ENCODE measurements around the gene ZFAND2A. TPM values are rescaled to one million over a fixed set of nuclear protein-coding genes. Genes with fewer than 3 reads are reported as not detected.
"Not testable (repeated sequence)": the region's sequence is repeated elsewhere in the genome, so short reads cannot be mapped to it uniquely, and the experiment has no call there.

ZFAND2A gene
- total RNA-seq, 4 donors from 2014 or later, result 6.4 to 23.3 (median 14.0) TPM

DNA sequence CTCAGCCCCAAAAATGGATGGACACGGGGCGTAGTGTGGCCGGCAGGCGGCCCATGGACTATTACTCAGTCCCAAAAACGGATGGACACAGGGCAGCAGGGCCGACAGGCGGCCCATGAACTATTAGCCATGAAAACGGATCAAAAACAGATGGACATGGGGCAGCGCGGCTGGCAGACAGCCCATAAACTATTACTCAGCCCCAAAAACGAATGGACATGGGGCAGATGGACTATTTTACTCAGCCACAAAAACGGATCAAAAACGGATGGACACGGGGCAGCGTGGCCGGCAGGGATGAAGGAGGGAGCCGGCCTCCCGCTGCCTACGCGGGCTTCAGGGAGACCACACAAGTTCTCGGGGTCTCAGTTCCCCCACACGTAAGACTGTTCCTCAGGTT, 39.2 kb downstream of the ZFAND2A start:
- TF ChIP-seq, protein P1, sequence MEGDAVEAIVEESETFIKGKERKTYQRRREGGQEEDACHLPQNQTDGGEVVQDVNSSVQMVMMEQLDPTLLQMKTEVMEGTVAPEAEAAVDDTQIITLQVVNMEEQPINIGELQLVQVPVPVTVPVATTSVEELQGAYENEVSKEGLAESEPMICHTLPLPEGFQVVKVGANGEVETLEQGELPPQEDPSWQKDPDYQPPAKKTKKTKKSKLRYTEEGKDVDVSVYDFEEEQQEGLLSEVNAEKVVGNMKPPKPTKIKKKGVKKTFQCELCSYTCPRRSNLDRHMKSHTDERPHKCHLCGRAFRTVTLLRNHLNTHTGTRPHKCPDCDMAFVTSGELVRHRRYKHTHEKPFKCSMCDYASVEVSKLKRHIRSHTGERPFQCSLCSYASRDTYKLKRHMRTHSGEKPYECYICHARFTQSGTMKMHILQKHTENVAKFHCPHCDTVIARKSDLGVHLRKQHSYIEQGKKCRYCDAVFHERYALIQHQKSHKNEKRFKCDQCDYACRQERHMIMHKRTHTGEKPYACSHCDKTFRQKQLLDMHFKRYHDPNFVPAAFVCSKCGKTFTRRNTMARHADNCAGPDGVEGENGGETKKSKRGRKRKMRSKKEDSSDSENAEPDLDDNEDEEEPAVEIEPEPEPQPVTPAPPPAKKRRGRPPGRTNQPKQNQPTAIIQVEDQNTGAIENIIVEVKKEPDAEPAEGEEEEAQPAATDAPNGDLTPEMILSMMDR (IDR thresholded peaks at IDR 0.05), result no peak
- TF ChIP-seq POLR2A (IDR thresholded peaks at IDR 0.05), result no peak
- 92 to 93% methylated on average over 13 to 19 of the region's 22 CpGs for WGBS, 2 donors
- Histone ChIP-seq H3K27ac (no peak overlapping the region), H3K4me1 (peaks cover 6 to 26% (median 10%) of the 10 kb centered on the region in 3 donors), H3K36me3 (no peaks in the 10 kb centered on the region), H3K4me3 (no peak overlapping the region), H3K27me3 (no peaks in the 10 kb centered on the region), H3K9me3 (no peaks in the 10 kb centered on the region)
- intact Hi-C loops (cut with DNase I), result no loop called here
- no peak for DNase-seq

DNA sequence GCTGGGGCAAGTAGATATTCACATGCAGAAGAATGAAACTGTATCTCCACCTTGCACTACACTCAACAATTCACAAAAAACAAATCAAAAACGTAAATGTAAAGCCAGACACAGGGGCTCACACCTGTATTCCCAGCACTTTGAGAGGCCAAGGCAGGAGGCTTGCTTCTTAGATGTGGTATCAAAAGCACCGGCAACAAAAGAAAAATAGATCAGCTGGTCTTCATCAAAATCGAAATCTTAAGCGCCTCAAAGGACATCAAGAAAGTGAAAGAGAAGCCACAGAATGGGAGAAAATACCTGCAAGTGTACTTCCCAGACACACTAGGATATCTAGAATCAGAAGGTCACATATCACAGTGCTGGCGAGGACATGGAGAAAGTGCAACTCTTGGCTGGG, 40.8 kb downstream of the ZFAND2A start:
- no peaks in the 10 kb centered on the region for H3K36me3 ChIP-seq
- H3K27me3 ChIP-seq, result no peaks in the 10 kb centered on the region
- intact Hi-C loops (cut with DNase I), result no loop called here
- WGBS, 2 donors, result 83 to 94% methylated on average over 5 of the region's 5 CpGs
- H3K27ac ChIP-seq, result no peak overlapping the region
- DNase-seq, result no peak
- no peak for TF ChIP-seq POLR2A (IDR thresholded peaks at IDR 0.05)
- TF ChIP-seq, protein P1 (IDR thresholded peaks at IDR 0.05), result no peak
- peaks cover 0 to 11% (median 0%) of the 10 kb centered on the region in 3 donors for H3K4me1 ChIP-seq
- H3K9me3 ChIP-seq, result no peaks in the 10 kb centered on the region
- H3K4me3 ChIP-seq, result no peak overlapping the region

DNA sequence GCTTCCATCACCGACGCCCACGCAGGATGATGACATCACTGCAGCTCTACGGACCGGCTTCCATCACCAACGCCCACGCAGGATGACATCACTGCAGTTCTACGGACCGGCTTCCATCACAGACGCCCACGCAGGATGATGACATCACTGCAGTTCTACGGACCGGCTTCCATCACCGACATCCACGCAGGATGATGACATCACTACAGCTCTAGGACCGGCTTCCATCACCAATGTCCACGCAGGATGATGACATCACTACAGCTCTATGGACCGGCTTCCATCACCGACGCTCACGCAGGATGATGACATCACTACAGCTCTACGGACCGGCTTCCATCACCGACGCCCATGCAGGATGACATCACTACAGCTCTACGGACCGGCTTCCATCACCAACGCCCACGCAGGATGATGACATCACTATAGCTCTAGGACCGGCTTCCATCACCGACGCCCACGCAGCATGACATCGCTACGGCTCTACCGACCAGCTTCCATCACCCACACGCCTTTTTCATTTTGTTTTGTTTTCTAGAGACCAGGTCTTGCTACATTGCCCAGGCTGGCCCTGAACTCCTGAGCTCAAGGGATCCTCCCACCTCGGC, 42.6 kb downstream of the ZFAND2A start:
- H3K4me3 ChIP-seq, result no peak overlapping the region
- no peaks in the 10 kb centered on the region for H3K9me3 ChIP-seq
- H3K4me1 ChIP-seq, result no peaks in the 10 kb centered on the region
- no peak for DNase-seq
- TF ChIP-seq, protein P1 (IDR thresholded peaks at IDR 0.05), result no peak
- TF ChIP-seq POLR2A (IDR thresholded peaks at IDR 0.05), result no peak
- 92 to 96% methylated on average over 32 to 37 of the region's 38 CpGs for WGBS, 2 donors
- H3K27me3 ChIP-seq, result no peaks in the 10 kb centered on the region
- intact Hi-C loops (cut with DNase I), result no loop called here
- H3K27ac ChIP-seq, result no peak overlapping the region
- H3K36me3 ChIP-seq, result no peaks in the 10 kb centered on the region

DNA sequence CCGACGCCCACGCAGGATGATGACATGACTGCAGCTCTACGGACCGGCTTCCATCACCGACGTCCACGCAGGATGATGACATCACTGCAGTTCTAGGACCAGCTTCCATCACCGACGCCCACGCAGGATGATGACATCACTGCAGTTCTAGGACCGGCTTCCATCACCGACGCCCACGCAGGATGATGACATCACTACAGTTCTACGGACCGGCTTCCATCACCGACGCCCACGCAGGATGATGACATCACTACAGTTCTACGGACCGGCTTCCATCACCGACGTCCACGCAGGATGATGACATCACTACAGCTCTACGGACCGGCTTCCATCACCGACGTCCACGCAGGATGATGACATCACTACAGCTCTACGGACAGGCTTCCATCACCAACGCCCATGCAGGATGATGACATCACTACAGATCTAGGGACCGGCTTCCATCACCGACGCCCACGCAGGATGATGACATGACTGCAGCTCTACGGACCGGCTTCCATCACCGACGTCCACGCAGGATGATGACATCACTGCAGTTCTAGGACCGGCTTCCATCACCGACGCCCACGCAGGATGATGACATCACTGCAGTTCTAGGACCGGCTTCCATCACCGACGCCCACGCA, 43.5 kb downstream of the ZFAND2A start:
- H3K4me1 ChIP-seq; H3K9me3 ChIP-seq; DNase-seq; H3K36me3 ChIP-seq; H3K4me3 ChIP-seq; intact Hi-C loops (cut with DNase I); H3K27me3 ChIP-seq; H3K27ac ChIP-seq: not testable (repeated sequence)
- 89 to 90% methylated on average over 2 to 40 of the region's 49 CpGs for WGBS, 2 donors

DNA sequence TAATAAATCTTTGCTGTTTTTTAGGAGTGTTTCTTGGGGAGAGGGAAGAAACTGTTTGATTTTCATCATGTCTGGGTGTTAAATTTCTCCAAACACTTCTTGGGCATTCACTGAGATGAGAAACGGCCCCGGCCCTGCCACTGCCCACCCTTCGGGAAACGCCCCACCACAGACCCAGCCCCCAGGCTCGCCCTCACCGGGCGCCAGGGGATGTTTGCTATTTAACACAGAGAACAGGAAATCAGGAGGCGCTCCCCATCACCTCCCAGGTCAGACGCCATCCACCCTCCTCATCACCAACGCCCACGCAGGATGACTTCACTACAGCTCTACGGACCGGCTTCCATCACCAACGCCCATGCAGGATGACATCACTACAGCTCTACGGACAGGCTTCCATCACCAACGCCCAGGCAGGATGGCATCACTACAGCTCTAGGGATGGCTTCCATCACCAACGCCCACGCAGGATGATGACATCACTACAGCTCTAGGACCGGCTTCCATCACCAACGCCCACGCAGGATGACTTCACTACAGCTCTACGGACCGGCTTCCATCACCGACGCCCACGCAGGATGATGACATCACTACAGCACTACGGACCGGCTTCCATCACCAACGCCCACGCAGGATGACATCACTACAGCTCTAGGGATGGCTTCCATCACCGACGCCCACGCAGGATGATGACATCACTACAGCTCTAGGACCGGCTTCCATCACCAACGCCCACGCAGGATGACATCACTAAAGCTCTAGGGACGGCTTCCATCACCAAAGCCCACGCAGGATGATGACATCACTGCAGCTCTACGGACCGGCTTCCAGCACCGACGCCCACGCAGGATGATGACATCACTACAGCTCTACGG, 44.6 kb downstream of the ZFAND2A start:
- DNase-seq; H3K27ac ChIP-seq; H3K9me3 ChIP-seq; H3K27me3 ChIP-seq; intact Hi-C loops (cut with DNase I); H3K36me3 ChIP-seq; H3K4me3 ChIP-seq; H3K4me1 ChIP-seq: not testable (repeated sequence)
- 93 to 95% methylated on average over 26 to 36 of the region's 44 CpGs for WGBS, 2 donors

DNA sequence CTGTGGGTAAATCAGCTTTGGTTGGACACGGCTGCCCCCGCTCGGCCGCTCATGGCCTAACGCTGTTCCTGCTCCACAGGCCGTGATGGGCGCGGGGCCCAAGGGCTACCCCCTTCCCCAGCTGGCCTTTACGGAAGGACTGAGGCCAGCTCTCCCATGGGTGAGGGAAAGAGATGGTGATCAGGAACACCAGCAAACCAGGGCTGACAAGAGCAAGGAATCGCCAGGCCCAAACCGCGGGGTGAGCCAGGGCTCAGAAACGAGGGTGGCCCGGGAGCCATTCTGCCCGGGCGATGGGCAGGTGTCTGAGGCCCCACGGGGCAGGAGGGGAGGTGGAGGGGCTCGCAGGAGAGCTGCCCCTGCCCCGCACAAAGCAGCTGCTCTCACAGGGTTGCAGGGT, 45.5 kb downstream of the ZFAND2A start:
- intact Hi-C loops (cut with DNase I), result no loop called here
- H3K4me1 ChIP-seq, result no peaks in the 10 kb centered on the region
- no peaks in the 10 kb centered on the region for H3K27me3 ChIP-seq
- DNase-seq, result no peak
- H3K36me3 ChIP-seq, result peaks cover 0 to 8% (median 0%) of the 10 kb centered on the region in 3 donors
- H3K9me3 ChIP-seq, result no peaks in the 10 kb centered on the region
- TF ChIP-seq, protein P1 (IDR thresholded peaks at IDR 0.05), result no peak
- TF ChIP-seq POLR2A (IDR thresholded peaks at IDR 0.05), result no peak
- H3K4me3 ChIP-seq, result no peak overlapping the region
- H3K27ac ChIP-seq, result no peak overlapping the region
- 84 to 100% methylated on average over 3 to 19 of the region's 19 CpGs for WGBS, 2 donors

Data from esophagus squamous epithelium (tissue), 5 donors.